GM12874 (cell line): ENCODE data around the gene LRRC43.

ENCODE experiments used
- TF ChIP-seq, protein P1 (sequence below): IDR thresholded peaks from 2 replicates; pipeline ENCODE4 v1.5.1; 2011; ENCODE audit warnings: low read depth, mild to moderate bottlenecking, control low read depth, low read length, moderate library complexity; ENCODE audit not compliant: insufficient read depth

Gene LRRC43

GRCh38 chr12:122225683-122226365 is 42.9 kb downstream of the LRRC43 start, which contains the start of gene DIABLO:
TSS of gene DIABLO (minus strand) at chr12:122226052. CDS start at chr12:122226014, 38 bp downstream.
- TF ChIP-seq, protein P1, sequence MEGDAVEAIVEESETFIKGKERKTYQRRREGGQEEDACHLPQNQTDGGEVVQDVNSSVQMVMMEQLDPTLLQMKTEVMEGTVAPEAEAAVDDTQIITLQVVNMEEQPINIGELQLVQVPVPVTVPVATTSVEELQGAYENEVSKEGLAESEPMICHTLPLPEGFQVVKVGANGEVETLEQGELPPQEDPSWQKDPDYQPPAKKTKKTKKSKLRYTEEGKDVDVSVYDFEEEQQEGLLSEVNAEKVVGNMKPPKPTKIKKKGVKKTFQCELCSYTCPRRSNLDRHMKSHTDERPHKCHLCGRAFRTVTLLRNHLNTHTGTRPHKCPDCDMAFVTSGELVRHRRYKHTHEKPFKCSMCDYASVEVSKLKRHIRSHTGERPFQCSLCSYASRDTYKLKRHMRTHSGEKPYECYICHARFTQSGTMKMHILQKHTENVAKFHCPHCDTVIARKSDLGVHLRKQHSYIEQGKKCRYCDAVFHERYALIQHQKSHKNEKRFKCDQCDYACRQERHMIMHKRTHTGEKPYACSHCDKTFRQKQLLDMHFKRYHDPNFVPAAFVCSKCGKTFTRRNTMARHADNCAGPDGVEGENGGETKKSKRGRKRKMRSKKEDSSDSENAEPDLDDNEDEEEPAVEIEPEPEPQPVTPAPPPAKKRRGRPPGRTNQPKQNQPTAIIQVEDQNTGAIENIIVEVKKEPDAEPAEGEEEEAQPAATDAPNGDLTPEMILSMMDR: no peak

DNA sequence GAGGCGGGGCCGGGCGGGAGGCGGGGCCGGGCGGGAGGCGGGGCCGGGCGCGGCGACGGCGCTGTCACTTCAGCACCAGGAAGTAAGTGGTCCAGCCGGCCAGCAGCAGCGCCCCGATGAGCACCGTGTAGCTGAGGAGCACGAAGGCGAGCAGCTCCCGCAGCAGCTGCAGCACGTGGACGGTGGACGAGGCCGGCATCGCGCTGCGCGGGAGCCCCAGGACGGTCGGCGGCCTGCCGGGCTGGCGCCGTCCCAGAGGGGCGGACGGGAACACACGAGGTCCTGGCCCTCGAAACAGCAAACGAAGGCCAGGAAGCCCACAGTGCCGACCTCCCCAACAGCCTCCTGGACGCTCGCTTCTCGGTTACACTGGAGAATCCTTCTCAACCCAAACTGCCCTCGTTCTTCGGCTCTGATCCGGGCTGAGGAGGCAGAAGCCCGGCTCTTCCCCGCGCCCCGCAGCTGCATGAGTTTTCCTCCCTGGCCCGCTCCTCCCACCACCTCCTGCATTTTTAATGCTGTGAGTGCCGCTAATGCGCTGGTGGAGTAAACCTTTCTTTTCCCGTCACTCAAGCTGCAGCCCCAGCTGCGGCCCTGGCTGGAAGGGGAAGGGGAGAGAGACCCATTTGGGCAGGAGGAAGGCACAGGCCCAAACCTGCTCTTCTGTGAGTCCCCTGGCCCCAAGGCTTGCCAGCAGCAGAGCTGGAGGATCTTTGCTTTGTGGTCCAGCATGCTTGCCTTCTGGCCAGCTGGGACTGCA is 43.6 kb downstream of the LRRC43 start:
- TF ChIP-seq, protein P1: no peak

DNA sequence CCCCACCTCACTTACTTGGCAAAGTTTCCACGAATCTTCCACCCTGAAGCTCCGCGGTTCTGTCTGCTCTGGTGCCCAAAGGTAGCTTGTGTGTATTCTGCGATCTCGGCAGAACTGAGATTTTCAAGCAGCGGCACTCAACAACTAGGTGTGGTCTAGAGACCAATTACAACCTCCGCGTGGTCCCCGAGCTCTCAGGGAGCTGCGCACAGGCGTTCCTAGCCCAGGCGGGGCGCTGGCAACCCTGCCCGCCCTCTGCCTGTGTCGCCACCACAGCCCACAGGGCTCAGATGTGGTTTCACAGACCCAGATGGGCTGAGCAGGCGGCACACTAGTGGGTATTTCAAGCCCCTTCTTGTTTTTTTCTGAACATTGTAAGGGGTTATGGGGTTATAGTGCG is 44.4 kb downstream of the LRRC43 start:
- TF ChIP-seq, protein P1: no peak

GRCh38 chr12:122228092-122228491 is 45.2 kb downstream of the LRRC43 start:
- TF ChIP-seq, protein P1: no peak

DNA sequence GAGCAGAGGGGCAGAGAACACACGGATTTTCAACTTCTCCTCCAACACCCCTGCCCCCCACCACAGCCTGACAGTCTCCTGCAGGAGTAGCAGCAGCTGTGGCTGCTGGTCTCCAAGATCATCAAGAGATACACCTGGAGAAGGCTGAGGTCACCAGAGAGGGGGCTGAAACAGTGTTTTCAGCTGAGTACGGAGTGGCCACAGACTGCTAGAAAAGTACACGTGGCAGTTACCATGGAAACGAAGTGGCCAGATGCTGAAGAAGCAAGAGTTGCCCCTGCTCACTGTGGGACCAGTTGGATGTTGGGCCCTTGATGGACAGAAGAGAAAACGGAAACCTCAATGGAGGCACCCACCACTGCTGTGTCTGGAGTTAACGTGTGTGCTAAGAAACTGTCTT is 47.9 kb downstream of the LRRC43 start:
- TF ChIP-seq, protein P1: no peak

GRCh38 chr12:122232691-122233090 is 49.8 kb downstream of the LRRC43 start:
- TF ChIP-seq, protein P1: no peak

DNA sequence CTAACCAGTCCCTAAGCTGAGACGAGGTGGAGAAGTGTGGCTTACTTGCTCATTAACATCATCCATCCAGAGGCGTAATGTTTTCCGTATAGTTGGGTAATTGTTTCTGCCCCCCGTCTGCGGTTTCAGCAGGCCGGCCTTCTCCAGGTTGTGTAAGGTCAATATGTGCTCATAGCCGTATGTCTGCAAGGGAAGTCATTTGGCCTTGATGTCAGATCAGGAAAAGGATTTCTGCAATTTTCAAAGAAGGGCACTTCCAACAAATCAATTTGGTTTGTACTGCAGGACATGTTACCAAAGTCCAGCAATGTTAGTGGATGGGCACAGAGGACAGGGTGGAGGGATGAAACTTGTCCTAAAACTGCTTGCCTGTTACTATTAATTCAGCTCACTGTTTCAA is 52.8 kb downstream of the LRRC43 start:
- TF ChIP-seq, protein P1: no peak
